Middle frontal gyrus (tissue), 1 donor: ENCODE results near the gene HK3.

Experiments
- DNase-seq: peaks from one replicate; pipeline ENCODE4 v3.0.0-alpha.2; 2015; ENCODE audit warnings: low spot score; ENCODE audit errors: extremely low spot score

HK3 gene

GRCh38 chr5:176899296-176899891 is at the start of gene HK3:
Gene HK3 (minus strand): TSS chr5:176899346. CDS start chr5:176896159, 3,187 bp downstream.
- DNase-seq, result no peak

GRCh38 chr5:176948458-176948857 is 49.3 kb upstream of the HK3 start:
- DNase-seq, result no peak

DNA sequence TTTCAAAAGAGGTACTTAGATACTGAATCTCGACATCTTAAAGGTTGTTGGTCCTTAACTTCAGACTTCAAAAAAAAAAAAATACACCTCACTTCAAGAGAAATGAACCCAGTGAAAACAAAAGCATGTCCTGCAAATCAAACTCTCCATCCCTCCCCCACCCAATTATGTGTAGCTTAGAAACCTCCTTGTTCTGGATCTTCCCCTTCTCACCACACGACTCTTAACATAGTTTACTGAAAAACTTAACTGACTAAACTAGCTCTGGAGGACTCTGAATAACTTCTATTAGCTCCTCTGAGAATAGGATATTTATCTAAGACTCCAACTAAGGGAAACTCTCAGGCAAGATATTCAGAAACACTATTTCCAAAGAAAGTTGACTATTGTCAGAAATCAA is 48.7 kb upstream of the HK3 start:
- no peak for DNase-seq

DNA sequence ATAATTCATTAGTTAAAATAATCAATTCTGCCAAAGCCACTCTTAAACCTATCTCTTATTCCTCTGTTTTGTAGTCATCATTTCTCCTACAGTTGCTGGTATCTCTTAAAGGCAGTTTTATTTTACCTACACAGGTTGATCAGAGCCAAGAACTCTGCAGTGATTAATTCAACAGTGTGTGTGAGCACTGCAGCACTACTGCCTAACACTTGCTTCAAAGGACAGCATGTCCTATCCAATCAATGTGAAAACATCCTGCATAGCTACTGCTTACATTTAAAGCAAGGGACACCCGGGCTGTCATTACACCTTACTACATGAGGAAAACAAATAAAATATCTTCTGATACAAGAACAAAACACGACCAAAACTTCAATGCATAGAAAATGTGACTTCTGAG is 45.1 kb upstream of the HK3 start:
- DNase-seq, result no peak

DNA sequence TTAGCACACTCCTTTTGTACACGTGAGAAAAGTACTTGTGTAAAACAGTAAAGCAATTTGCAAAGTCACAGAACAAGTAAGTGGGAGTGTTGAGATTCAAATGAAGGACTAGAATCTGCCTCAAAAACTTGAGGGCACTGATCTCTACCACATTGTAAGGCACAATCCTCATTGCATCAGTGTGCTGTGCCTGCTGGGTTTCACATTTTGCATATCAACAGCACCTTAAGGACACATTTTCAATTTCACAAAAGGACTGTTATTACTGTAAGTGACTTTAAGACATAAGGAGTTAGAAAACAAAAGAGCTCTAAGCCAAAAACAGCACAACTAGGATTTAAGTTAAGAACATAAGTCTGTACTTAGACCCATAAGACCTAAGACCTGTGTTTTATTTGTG is 44.7 kb upstream of the HK3 start:
- DNase-seq, result no peak

DNA sequence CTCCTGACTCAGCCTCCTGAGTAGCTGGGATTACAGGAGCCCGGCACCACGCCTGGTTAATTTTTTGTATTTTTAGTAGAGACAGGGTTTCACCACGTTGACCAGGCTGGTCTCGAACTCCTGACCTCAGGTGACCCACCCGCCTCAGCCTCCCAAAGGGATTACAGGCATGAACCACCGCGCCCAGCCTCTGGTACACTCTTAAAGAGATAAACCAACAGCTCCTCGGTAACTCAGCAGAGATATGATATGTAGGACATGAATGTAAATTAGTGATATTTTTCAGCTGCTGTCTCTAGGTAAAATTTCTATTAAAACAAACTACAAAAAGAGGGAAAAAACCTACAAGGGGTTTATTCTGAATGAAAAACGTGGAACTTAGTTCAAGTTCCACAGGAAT is 42.8 kb upstream of the HK3 start:
- DNase-seq, result no peak

GRCh38 chr5:176938472-176938871 is 39.3 kb upstream of the HK3 start:
- no peak for DNase-seq

DNA sequence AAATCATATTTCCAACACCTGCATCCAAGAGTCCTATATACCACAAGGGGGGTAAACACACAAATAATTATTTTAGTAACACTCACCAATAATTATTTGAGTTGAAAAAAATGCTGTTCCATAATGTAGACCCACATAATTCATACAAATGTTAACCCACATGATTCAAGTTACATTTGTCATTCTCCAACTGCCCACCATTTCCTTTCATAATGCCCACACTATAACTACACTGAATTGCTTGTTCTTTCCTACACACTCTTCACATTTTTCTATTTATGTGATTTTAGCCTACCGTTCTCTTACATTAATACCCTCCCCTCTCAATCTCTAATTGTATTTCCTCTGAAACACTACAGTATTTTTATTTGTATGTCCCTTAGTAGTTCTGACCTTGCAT is 35.9 kb upstream of the HK3 start:
- no peak for DNase-seq

DNA sequence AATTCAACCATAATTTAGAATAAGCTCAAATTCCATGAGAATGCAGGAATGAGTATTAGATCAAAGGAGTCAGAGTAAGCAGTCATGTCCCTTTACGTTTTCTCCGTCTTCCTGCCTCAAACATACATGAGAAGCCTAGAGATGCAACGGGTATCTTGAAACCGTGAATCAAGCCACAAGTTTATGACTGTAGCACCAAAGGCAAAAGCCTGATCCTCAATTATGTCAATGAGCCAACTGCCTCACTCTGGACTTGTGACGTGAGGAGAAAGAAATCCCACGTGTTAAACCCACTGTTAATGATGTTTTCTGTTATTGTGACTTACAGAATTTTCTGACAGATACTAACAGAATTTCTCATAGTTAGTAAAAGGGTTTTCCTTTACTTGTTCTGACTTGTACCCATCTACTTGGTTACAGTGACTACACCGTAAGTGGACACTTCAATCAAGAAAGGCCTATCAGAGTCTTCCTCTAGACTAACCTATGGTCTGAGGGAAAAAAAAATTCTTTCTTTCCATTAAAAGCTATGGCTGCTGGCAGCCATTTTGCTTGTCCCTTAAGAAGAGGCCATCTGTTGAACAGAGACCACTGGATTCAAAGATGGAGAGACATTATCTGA is 35.3 kb upstream of the HK3 start:
- DNase-seq, result no peak

- DNase-seq, result no peak
Observed at GRCh38 chr5:176929654-176930053, 30.5 kb upstream of the HK3 start.

DNA sequence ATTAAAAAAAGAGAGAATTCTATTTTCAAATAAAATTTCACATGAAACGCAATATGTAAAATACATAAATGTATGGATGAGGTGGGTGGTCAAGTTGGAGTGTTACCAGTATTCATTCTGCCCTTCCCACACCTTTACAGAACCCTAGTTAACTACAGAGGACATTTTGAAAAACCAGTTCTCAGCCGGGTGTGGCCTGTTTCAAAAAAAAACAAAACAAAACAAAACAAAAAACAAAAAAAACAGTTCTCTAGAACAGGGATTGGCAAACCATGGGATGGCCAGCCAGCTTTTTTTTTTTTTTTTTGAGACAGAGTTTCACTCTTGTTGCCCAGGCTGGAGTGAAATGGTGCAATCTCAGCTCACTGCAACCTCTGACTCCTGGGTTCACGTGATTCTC is 28.4 kb upstream of the HK3 start:
- no peak for DNase-seq

DNA sequence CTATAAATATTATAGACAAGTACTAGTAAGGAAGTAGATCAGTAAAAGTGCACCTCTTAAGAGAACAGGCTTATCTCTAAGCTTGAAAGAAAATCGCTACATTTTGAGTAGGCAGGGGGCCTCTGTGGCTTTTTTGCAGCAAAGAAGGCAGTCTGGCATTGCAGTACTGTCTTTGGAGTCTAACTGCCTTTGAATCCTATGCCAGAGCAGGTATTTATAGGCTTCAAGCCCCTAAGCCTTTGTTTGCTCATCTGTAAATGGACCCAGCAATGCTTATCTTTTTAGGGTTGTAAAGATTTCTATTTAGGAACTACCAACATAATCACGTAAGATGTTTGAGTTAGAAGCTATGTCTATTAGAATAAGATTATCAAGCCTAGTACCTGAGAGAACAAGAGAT is 23.7 kb upstream of the HK3 start:
- no peak for DNase-seq

- DNase-seq, result no peak
Observed at GRCh38 chr5:176921714-176922113, 22.6 kb upstream of the HK3 start.

DNA sequence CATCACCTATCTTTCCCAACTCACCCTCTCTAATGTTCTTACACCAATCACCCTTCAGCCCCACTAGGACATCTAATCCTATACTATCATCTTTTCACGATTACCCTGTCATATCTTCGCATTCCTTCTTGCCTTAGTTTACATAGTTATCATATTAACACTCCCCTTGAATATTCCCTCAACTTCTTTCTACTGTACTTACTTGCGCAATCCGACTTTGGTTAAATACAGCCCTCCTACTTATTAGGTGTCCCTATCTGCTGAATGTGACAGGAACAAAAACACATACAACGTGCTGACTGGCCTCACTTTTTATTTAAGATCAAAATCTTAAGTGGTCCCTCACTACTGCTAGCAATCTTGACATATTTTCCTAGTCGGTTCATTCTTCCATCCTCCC is 19.5 kb upstream of the HK3 start:
- DNase-seq, result no peak

DNA sequence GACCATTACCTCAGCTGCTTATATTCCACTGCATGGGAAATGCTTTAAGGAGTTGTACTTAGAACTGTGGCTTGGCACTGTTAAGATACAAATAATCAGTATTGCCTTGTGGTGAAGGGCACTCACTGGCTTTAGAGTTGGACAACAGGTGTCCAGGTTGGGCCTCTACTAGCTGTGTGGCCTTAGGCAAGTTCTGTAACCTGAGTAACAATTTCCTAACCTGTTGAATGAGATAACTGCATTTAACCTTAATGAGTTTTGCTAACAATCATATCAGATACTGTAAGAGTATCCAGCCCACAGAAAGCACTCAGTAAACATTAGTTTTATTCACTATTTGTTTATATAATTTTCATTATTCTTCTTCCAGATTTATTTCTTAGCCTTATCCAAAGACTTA is 17.2 kb upstream of the HK3 start:
- DNase-seq, result no peak

- no peak for DNase-seq
Observed at GRCh38 chr5:176915906-176916305, 16.8 kb upstream of the HK3 start.

- DNase-seq, result no peak
Observed at GRCh38 chr5:176912115-176912514, 13.0 kb upstream of the HK3 start.

- DNase-seq, result no peak
Observed at GRCh38 chr5:176908675-176909368, 9.7 kb upstream of the HK3 start.

DNA sequence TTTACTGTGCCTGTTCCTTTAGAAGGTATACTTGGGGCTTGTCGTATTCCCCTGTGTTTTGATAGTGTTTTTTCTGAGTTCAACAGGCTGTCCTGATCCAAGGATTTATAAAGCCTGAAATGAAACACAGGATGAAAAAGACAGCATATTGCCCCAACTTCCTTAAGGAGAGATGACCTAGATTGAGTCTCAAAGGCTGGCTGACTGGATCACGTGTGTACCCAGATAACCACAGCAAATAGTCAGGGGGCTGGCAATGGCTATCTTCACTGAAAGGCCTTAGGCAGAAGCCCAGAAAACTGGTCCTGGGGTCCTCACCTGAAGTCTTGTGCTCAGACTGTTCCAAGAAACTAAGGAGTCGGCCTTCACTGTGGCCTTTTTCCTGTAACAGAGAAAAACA is 7.7 kb upstream of the HK3 start:
- no peak for DNase-seq

- DNase-seq, result no peak
Observed at GRCh38 chr5:176906126-176906525, 7.0 kb upstream of the HK3 start.

DNA sequence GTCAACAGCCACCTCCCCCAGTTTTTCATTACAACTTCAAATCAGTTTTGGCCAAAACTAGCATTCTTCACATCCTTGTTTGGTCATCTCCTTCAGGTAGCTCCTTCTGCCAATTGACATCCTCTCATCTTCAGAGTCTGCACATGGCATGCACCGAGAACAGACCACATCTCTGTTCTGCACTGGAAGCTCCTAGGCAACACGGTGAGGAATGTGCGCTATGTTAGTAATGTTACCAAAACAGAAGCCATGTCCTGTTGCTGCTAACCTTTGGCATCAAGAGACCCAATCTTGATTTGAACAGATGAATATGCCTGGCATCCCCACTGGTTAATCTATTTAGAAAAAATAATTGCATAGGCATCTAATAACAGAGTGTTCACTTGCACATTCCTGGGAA is 5.1 kb upstream of the HK3 start:
- no peak for DNase-seq

GRCh38 chr5:176902911-176903664 is 3.9 kb upstream of the HK3 start:
- DNase-seq, result no peak
